RWPE1 (cell line): ENCODE data around the gene RAPGEF5.

Experiments
- CTCF ChIA-PET: fragments of 350-600 bp; sonication (Branson Sonifier 250); formaldehyde crosslinking; extraction: SDS; loops from one replicate; lab custom pipeline; 2021; lab: Yijun Ruan, JAX
- POLR2A ChIA-PET: fragments of 400-600 bp; formaldehyde crosslinking; extraction: SDS; loops from one replicate; lab custom pipeline; 2020; ENCODE audit warnings: antibody characterized with exemption; ENCODE audit not compliant: low non-redundant PET; lab: Yijun Ruan, JAX
- DNase-seq: peaks from one replicate; pipeline ENCODE4 v3.0.0; 2012; ENCODE audit warnings: low spot score
- H3K27ac ChIP-seq: fragments of 450-650 bp; 2 replicates; pipeline ENCODE4 v1.5.1; 2017
- CTCF ChIP-seq: fragments of 450-650 bp; conservative IDR thresholded peaks from 2 replicates; pipeline ENCODE4 v1.5.1; 2017; ENCODE audit warnings: low read depth, mild to moderate bottlenecking

RAPGEF5 gene

DNA sequence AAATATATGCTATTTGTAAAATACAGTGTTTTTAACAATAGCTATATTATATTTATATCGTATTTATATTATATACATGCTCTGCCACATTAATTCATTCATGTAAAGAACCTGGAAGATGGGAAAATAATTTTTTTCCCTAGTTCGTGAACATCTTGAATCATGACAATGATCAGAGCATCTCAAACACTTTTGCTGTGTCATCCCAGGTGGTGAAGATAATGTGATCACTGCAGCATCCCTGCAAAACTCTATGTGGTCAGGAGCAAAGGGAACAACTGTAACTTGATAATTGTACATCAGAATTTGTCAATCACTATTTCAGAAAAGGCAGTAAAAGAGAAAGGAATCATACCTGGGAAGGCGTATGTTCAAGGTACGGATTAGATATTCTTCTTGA, 39.3 kb downstream of the RAPGEF5 start:
- no peak for TF ChIP-seq CTCF
- H3K27ac ChIP-seq = no peak overlapping the region
- CTCF ChIA-PET = no interaction called here

DNA sequence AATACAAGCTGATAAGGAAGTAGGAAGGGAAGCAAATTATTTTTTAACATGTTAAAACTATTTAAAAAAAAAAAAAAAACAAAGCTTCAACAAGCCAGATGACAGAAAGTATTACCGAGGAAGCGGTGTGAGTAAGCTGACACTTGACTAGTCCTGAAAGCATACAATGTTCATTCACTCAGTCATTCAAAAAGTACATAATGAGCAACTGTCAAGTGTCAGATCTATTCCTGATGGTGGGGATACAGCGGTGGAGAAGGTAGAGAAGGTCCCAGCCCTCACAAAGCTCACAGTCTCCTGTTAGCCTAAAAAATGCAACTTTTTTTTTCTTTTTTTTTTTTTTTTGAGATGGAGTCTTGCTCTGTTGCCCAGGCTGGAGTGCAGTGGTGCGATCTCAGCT, 40.0 kb downstream of the RAPGEF5 start:
- ChIA-PET CTCF (interaction anchor here (0.6 to 0.7 kb wide), 2 partner anchors 185 to 250 kb away, joined by 4 to 5 read pairs; no protein-coding TSS in a partner anchor), POLR2A (no interaction called here)
- no peak overlapping the region for H3K27ac ChIP-seq
- DNase-seq = no peak
- TF ChIP-seq CTCF = no peak

More for the DNA sequence above, 39.3 kb downstream of the RAPGEF5 start:
- POLR2A ChIA-PET = no interaction called here
- no peak for DNase-seq

GRCh38 chr7:22307816-22308215, 49.1 kb downstream of the RAPGEF5 start:
- no peak for TF ChIP-seq CTCF
- no peak for DNase-seq
- ChIA-PET CTCF (interaction anchor here (0.6 kb wide), 1 partner anchor 93 kb away, joined by 3 read pairs; no protein-coding TSS in a partner anchor), POLR2A (no interaction called here)
- no peak overlapping the region for H3K27ac ChIP-seq

GRCh38 chr7:22305706-22306105, 51.2 kb downstream of the RAPGEF5 start:
- no peak for DNase-seq
- ChIA-PET POLR2A (no interaction called here), CTCF (interaction anchor here (0.6 to 0.7 kb wide), 2 partner anchors 69 to 477 kb away, joined by 3 to 4 read pairs; no protein-coding TSS in a partner anchor)
- TF ChIP-seq CTCF = no peak
- H3K27ac ChIP-seq = no peak overlapping the region

- no peak overlapping the region for H3K27ac ChIP-seq
- ChIA-PET CTCF (interaction anchor here (0.6 kb wide), 1 partner anchor 149 kb away, joined by 4 read pairs; no protein-coding TSS in a partner anchor), POLR2A (interaction anchor here (0.5 kb wide), 1 partner anchor 155 kb away, joined by 3 read pairs; no protein-coding TSS in a partner anchor)
- TF ChIP-seq CTCF = no peak
- DNase-seq = no peak
Measured at GRCh38 chr7:22302951-22303423, 54.0 kb downstream of the RAPGEF5 start.

GRCh38 chr7:22302193-22302592, 54.8 kb downstream of the RAPGEF5 start:
- POLR2A ChIA-PET = interaction anchor here (0.5 kb wide), 1 partner anchor 156 kb away, joined by 3 read pairs; no protein-coding TSS in a partner anchor
- no peak for TF ChIP-seq CTCF
- no peak overlapping the region for H3K27ac ChIP-seq
- DNase-seq = no peak
- CTCF ChIA-PET = interaction anchor here (0.6 kb wide), 1 partner anchor 148 kb away, joined by 4 read pairs; no protein-coding TSS in a partner anchor
